GM12891 (cell line): Measurements from ENCODE around the gene UFSP1.
"Not testable (repeated sequence)": the region's sequence is repeated elsewhere in the genome, so short reads cannot be mapped to it uniquely, and the experiment has no call there.

Source experiments
- DNase-seq: peaks from one replicate; pipeline ENCODE4 v3.0.0; 2011; ENCODE audit warnings: low spot score; ENCODE audit not compliant: insufficient read length
- FAIRE-seq: peaks from 2 replicates; lab custom pipeline; 2011; peaks lifted over from hg19 to GRCh38; lab: Jason Lieb, UNC
- PAX5 ChIP-seq: IDR thresholded peaks from 2 replicates; pipeline ENCODE4 v1.6.1; 2011; ENCODE audit warnings: low read length, moderate library complexity, mild to moderate bottlenecking; ENCODE audit not compliant: insufficient read depth, severe bottlenecking
- POLR2A ChIP-seq: IDR thresholded peaks from 2 replicates; pipeline ENCODE4 v1.6.1; 2011; ENCODE audit warnings: low read depth, low read length, control low read depth
- POLR2AphosphoS5 ChIP-seq: IDR thresholded peaks from 2 replicates; pipeline ENCODE4 v1.6.1; 2011; ENCODE audit warnings: low read depth, low read length, control low read depth
- POU2F2 ChIP-seq: IDR thresholded peaks from 2 replicates; pipeline ENCODE4 v1.6.1; 2011; ENCODE audit warnings: low read depth, mild to moderate bottlenecking, control low read depth, low read length, moderate library complexity
- SPI1 ChIP-seq: IDR thresholded peaks from 2 replicates; pipeline ENCODE4 v1.6.1; 2011; ENCODE audit warnings: low read depth, low read length, control low read depth
- TAF1 ChIP-seq: IDR thresholded peaks from 2 replicates; pipeline ENCODE4 v1.6.1; 2011; ENCODE audit warnings: low read depth, low read length, control low read depth

Gene UFSP1

GRCh38 chr7:100911484-100911883 is 22.0 kb upstream of the UFSP1 start:
- TF ChIP-seq POLR2AphosphoS5 (no peak), PAX5 (no peak), TAF1 (no peak)
- no peak for DNase-seq
- no peak for FAIRE-seq

GRCh38 chr7:100910443-100910842 is 20.9 kb upstream of the UFSP1 start:
- FAIRE-seq, DNase-seq: not testable (repeated sequence)

DNA sequence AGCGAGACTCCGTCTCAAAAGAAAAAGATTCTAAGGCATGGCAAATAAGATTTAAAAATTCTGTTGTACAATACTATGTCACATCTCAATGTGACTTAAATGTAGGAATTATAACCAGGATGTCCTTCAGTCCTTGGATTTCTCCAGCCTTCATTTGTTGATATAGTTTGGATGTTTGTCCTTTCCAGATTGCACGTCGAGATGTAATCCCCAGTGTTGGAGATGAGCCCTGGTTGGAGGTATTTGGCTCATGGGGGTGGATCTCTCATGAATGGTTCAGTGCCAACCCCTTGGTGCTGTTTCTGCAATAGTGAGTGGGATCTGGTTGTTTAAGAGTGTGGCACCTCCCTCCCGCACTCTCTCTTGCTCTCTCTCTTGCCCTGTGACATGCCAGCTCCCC is 19.0 kb upstream of the UFSP1 start:
- DNase-seq (no peak), FAIRE-seq (no peak)
- TF ChIP-seq POU2F2, result no peak

- no peak for FAIRE-seq
- TF ChIP-seq POU2F2 (no peak), POLR2AphosphoS5 (no peak), POLR2A (no peak), TAF1 (no peak), SPI1 (no peak), PAX5 (no peak)
Observed at GRCh38 chr7:100902638-100903037, 13.1 kb upstream of the UFSP1 start.

GRCh38 chr7:100901921-100902332 is 12.4 kb upstream of the UFSP1 start:
- FAIRE-seq (no peak), DNase-seq (no peak)
- TF ChIP-seq POLR2A, result no peak
- TF ChIP-seq POLR2AphosphoS5, result no peak

More at GRCh38 chr7:100902638-100903037, 13.1 kb upstream of the UFSP1 start:
- no peak for DNase-seq

DNA sequence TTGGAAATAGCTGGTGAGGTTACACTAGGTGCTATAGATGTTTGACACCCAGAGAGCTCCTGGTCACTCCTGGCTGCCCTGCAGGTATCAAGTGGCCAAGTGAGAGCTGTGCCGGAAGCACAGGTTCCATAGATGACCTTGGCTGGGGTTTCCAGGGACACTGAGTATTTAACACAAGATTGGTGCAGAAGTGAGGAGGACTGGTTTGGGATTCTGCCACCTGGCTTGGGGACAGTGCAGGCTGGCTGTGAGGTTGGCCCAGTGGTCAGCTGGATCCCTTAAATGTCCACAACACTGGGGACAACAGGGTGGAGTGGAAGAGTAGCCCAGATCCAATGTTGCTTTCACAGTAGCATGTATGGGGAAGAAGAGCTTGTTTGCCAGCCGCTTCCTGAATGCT is 11.5 kb upstream of the UFSP1 start:
- TF ChIP-seq POLR2AphosphoS5, result no peak
- TF ChIP-seq TAF1, result no peak
- TF ChIP-seq POU2F2, result no peak
- TF ChIP-seq PAX5, result no peak
- TF ChIP-seq SPI1, result no peak
- no peak for TF ChIP-seq POLR2A
- no peak for DNase-seq
- no peak for FAIRE-seq

DNA sequence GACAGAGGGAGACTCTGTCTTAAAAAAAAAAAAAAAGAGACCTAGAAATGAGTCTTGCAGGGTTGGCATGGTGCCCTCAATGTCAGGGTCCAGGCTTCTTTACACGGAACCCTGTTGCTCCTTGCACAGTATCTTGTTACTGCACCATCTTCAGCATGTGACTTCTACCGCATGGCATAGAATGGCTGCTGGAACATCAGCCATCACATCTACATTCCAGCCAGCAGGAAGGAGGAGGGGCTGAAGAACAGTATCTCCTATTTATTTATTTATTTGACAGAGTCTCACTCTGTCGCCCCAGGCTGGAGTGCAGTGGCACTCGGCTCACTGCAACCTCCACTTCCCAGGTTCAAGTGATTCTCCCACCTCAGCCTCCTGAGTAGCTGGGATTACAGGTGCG is 9.9 kb upstream of the UFSP1 start:
- TF ChIP-seq POU2F2 (no peak), POLR2A (no peak), POLR2AphosphoS5 (no peak), TAF1 (no peak), SPI1 (no peak), PAX5 (no peak)
- DNase-seq (no peak), FAIRE-seq (no peak)

GRCh38 chr7:100897772-100898454 is 8.4 kb upstream of the UFSP1 start:
- DNase-seq, result no peak
- no peak for TF ChIP-seq POU2F2
- TF ChIP-seq PAX5, result no peak
- no peak for TF ChIP-seq SPI1
- TF ChIP-seq POLR2A, result no peak
- TF ChIP-seq POLR2AphosphoS5, result no peak
- no peak for TF ChIP-seq TAF1
- FAIRE-seq, result no peak

DNA sequence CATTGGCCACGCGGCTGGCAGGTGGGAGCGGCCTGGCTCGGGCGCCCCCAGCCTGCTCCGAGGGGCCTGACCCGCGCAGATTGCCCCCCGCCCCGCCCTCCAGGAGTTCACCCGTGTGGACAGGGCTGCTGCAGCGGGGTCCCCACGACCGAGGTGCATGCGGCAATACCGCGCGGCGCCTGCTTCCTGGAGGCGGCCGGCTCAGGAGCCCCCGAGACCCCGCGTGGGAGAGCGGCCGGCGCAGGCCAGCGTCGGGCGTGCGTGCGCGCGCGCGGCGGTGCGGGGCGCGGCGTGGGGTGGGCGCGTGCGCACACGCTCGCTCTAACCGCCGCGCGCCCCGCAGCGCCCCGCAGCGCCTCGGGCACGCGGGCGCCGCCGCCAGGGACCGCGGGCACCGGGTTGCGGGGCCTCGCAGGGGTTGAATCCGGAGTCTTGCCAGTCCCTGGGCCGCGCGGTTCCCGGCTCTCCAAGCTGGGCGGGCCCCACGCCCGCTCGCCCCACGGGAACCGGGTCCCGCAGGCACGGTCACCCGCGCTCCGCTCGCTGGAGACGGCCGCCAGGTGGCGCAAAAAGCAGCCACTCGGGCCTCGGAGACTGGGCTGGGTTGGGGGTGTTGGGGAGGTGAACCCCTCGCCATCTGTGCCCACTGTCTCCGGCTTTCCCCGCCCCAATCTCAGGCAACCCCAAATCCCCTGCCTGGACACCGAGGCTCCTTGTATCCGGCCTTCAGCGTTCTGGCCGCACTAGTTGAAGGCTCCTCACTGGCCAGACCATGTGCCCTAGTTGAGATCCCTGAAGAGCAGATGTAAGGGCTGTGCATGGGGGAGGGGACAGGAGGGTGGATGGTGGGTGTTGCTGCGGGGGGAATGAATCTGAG is 7.5 kb upstream of the UFSP1 start:
- DNase-seq, result no peak
- TF ChIP-seq SPI1, result no peak
- TF ChIP-seq PAX5, result no peak
- no peak for TF ChIP-seq POLR2A
- no peak for TF ChIP-seq POU2F2
- no peak for TF ChIP-seq TAF1
- no peak for TF ChIP-seq POLR2AphosphoS5
- peak; percentile 33 for FAIRE-seq

DNA sequence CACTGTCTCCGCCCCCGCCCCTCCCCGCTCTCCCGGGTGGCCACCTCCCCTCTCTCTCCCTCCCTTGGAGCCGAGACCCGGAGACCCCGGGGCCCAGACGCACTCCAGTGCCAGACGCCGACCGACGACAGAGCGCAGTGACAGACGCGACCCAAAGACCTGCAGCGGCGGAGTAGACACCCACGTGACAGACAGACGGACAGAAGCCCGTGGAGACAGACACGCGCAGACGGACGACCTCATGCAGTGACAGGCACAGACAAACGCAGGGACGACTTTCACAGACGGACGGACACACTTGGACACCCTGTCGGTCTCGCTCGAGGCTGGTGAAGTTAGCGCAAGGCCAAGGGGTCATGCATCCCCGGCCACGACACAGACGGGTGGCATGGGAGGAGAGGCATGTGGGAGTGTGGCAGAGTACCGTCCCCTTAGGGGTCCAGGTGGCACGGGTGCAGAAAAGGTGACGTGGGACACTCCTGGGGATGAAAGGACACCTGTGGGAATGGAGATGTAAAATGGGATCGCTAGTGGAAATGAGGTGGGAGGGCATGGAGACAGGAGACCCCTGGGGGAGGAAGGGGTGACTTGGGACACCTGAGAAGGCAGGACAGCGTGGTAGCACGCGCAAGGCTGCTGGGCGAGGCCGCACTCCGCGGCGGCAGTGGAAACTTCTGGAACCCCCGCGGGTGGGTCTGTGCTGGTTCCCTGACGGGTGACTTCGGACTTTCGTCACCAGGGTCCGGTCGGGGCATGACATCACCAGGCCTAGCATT is 6.6 kb upstream of the UFSP1 start:
- DNase-seq (no peak), FAIRE-seq (peak; percentile 86)
- TF ChIP-seq POU2F2 (no peak), TAF1 (no peak), POLR2A (no peak), PAX5 (no peak), SPI1 (no peak), POLR2AphosphoS5 (no peak)

GRCh38 chr7:100895701-100895955 is 6.1 kb upstream of the UFSP1 start, which contains the start of gene ACHE:
TSS of gene ACHE (minus strand) at chr7:100895888. CDS start at chr7:100894232, 1,656 bp downstream.
- DNase-seq, result no peak
- FAIRE-seq, result no peak
- no peak for TF ChIP-seq POLR2AphosphoS5
